Measurements from ENCODE around the gene AFMID. TPM values are rescaled to one million over a fixed set of nuclear protein-coding genes. Genes with fewer than 3 reads are reported as not detected.
"Not testable (repeated sequence)": the region's sequence is repeated elsewhere in the genome, so short reads cannot be mapped to it uniquely, and the experiment has no call there.

The AFMID gene
- 25.5 to 31.7 TPM (median 28.3 TPM) in 3 replicates for total RNA-seq
- long read RNA-seq, partial matches to known transcripts = 0 of 1 reads
- long read RNA-seq, other reads (novel, unspliced or antisense) = 1 of 1 reads

DNA sequence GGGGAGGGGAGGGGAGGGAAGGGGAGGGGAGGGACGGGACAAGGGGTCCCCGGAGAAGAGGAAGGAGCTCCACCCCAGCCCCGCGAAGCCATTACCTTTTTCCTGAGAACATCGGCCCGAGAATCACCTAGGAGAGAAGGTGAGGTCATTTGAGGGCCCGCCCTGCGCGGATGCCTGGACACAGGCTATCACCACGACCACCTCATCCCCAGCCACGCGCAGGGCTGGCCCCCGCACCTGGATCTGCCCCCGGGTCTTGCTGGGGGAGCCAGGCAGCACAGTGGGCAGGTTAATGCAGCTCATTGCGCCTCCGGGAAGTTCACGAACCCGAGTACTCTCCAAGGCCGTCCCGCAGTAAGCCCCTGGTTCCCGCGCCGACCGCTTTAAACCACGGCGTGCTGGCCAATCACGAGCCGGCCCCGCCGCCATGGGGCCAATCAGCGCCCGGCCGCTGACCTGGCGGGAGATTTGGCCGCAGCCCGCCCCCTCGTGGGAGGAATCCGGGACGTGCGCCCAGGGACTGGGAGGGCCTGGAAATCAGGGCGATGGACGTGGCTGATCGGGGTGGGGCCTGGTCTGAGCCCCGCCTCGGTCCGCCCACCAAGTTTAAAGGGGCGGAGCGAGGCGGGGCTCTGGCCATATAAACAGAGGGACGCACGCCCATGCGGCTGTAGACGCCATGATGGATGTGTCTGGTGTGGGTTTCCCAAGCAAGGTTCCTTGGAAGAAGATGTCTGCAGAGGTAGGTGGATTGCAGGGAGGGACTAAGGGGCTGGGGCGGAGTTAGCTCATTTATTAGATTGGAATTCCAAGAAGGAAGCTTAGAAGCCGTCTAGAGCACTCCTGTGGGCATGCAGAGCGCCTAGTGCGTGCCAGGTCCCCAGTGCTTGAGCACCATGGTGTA is at the start of gene AFMID, which contains the start of gene TK1:
TSS of gene AFMID (plus strand) at position 671 of the 904 bp plus-strand sequence. CDS start at position 680, 9 bp downstream.
TSS of gene TK1 (minus strand) at position 361 of the 904 bp plus-strand sequence. CDS start at position 303, 58 bp downstream.
- peaks cover 27% of the 10 kb centered on the region for H3K4me1 Mint-ChIP-seq (ENCODE audit: low read depth)
- peak; percentile 94 for TF ChIP-seq CTCF (IDR thresholded peaks at IDR 0.05)
- no peaks in the 10 kb centered on the region for H3K9me3 Mint-ChIP-seq (ENCODE audit: low read depth)
- H3K36me3 Mint-ChIP-seq (ENCODE audit: low read depth) = peaks cover 3% of the 10 kb centered on the region
- DNase-seq (ENCODE audit: low spot score) = peak; percentile 97
- H3K27me3 Mint-ChIP-seq (ENCODE audit: low read depth) = no peaks in the 10 kb centered on the region
- peak within 1 kb of the TSS; percentile 78 for H3K4me3 Mint-ChIP-seq (ENCODE audit: unreplicated experiment)
- peak within 1 kb of the TSS; percentile 81 for H3K27ac Mint-ChIP-seq (ENCODE audit: unreplicated experiment)

DNA sequence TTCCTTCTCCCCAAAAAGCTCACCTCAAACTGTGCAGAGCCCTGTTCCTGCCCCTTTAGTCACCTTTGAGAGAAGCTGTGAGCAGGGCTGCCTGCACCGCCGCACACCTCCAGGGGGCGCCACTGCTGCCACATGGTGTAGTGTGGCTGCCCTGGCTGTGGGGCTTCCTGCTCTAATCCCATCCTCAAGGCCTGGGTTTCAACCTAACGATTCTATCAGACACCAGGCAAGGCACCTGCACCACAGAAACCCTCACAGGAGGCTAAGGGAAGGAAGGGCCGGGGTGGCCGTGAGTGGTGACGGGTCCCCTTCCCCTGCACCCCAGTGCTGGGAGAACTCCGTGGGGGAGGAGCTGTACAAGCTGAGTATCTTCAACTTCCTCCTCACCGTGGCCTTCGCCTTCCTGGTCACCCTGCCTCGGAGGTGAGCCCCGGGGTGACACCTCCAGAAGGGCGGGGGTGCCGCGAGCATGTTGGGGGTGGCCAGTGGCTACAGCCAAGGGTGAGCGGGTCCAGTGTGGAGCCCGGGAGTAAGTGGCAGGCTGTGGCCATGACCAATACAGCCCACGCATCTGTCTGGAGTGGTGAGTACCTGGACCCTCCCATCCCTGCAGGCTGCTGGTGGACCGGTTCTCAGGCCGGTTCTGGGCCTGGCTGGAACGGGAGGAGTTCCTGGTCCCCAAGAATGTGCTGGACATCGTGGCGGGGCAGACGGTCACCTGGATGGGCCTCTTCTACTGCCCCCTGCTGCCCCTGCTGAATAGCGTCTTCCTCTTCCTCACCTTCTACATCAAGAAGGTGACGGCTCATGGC is 49.6 kb upstream of the AFMID start:
- no peaks in the 10 kb centered on the region for H3K36me3 Mint-ChIP-seq (ENCODE audit: low read depth)
- no peak overlapping the region for H3K27ac Mint-ChIP-seq (ENCODE audit: unreplicated experiment)
- no peaks in the 10 kb centered on the region for H3K9me3 Mint-ChIP-seq (ENCODE audit: low read depth)
- peaks cover 2% of the 10 kb centered on the region for H3K27me3 Mint-ChIP-seq (ENCODE audit: low read depth)
- TF ChIP-seq CTCF (IDR thresholded peaks at IDR 0.05) = peak; percentile 67
- H3K4me3 Mint-ChIP-seq (ENCODE audit: unreplicated experiment) = no peak overlapping the region
- DNase-seq (ENCODE audit: low spot score) = peak; percentile 86
- peaks cover 5% of the 10 kb centered on the region for H3K4me1 Mint-ChIP-seq (ENCODE audit: low read depth)

DNA sequence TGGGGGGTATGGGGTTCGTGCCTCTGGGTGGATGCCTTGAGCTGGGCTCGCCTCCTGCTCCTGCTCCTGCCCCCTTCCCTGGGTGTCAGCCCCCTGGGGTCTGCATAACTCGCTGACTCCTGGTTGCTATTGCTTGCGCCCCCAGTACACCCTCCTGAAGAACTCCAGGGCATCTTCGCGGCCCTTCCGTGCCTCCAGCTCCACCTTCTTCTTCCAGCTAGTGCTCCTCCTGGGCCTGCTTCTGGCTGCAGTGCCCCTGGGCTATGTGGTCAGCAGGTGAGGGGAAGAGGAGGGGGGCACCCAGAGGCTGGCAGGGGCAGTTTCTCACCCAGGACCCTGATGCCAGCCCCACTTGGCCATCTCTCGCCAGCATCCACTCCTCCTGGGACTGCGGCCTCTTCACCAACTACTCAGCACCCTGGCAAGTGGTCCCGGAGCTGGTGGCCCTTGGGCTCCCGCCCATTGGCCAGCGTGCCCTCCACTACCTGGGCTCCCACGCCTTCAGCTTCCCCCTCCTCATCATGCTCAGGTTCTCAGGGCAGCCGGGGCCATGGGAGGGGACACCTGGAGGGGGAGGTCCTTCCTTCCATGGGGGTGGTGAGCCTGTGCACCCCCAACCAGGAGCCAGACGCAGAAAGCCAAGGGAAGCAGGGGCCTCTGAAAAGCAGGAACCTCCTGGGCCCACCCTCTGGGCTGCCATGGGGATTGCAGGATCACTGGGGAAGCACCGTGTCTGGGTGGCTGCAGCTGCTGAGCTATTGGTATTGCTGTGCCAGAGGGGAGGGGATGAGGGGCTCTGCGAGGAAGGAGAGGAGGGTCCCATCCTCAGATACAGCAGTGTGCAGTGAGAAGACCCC is 48.7 kb upstream of the AFMID start:
- H3K9me3 Mint-ChIP-seq (ENCODE audit: low read depth) = no peaks in the 10 kb centered on the region
- H3K4me1 Mint-ChIP-seq (ENCODE audit: low read depth) = peaks cover 5% of the 10 kb centered on the region
- TF ChIP-seq CTCF (IDR thresholded peaks at IDR 0.05) = no peak
- H3K4me3 Mint-ChIP-seq (ENCODE audit: unreplicated experiment) = no peak overlapping the region
- no peaks in the 10 kb centered on the region for H3K36me3 Mint-ChIP-seq (ENCODE audit: low read depth)
- H3K27ac Mint-ChIP-seq (ENCODE audit: unreplicated experiment) = no peak overlapping the region
- DNase-seq (ENCODE audit: low spot score) = no peak
- H3K27me3 Mint-ChIP-seq (ENCODE audit: low read depth) = peaks cover 2% of the 10 kb centered on the region

GRCh38 chr17:78139861-78140168 is 47.3 kb upstream of the AFMID start:
- not testable (repeated sequence) for H3K36me3 Mint-ChIP-seq (ENCODE audit: low read depth); H3K4me3 Mint-ChIP-seq (ENCODE audit: unreplicated experiment); DNase-seq (ENCODE audit: low spot score); H3K27ac Mint-ChIP-seq (ENCODE audit: unreplicated experiment); H3K27me3 Mint-ChIP-seq (ENCODE audit: low read depth); H3K9me3 Mint-ChIP-seq (ENCODE audit: low read depth)
- H3K4me1 Mint-ChIP-seq (ENCODE audit: low read depth) = peaks cover 16% of the 10 kb centered on the region

- no peak overlapping the region for H3K4me3 Mint-ChIP-seq (ENCODE audit: unreplicated experiment)
- H3K4me1 Mint-ChIP-seq (ENCODE audit: low read depth) = peaks cover 21% of the 10 kb centered on the region
- no peaks in the 10 kb centered on the region for H3K27me3 Mint-ChIP-seq (ENCODE audit: low read depth)
- H3K27ac Mint-ChIP-seq (ENCODE audit: unreplicated experiment) = no peak overlapping the region
- no peak for TF ChIP-seq CTCF (IDR thresholded peaks at IDR 0.05)
- DNase-seq (ENCODE audit: low spot score) = peak; percentile 90
- no peaks in the 10 kb centered on the region for H3K36me3 Mint-ChIP-seq (ENCODE audit: low read depth)
- H3K9me3 Mint-ChIP-seq (ENCODE audit: low read depth) = no peaks in the 10 kb centered on the region
Measured at GRCh38 chr17:78140169-78141051, 46.8 kb upstream of the AFMID start.
